CD4-positive, alpha-beta T cell treated with Interleukin-21 for 1 hour (primary cell): ENCODE measurements around the gene PNKP.

Source experiments
- DNase-seq: peaks from one replicate; pipeline ENCODE4 v3.0.0-alpha.2; 2020

The PNKP gene

GRCh38 chr19:49857061-49857837 is 10.1 kb downstream of the PNKP start:
- no peak for DNase-seq

- no peak for DNase-seq
Measured at GRCh38 chr19:49856574-49857021, 10.8 kb downstream of the PNKP start.

- DNase-seq: no peak
Measured at GRCh38 chr19:49855676-49856573, 11.5 kb downstream of the PNKP start.

GRCh38 chr19:49855277-49855675 is 12.1 kb downstream of the PNKP start:
- DNase-seq: no peak

- DNase-seq: no peak
Measured at GRCh38 chr19:49854378-49855263, 12.8 kb downstream of the PNKP start.

- DNase-seq: no peak
Measured at GRCh38 chr19:49853852-49854377, 13.5 kb downstream of the PNKP start.

GRCh38 chr19:49852631-49853126 is 14.7 kb downstream of the PNKP start:
- DNase-seq: no peak

GRCh38 chr19:49851456-49852259 is 15.7 kb downstream of the PNKP start:
- peak; percentile 46 for DNase-seq

GRCh38 chr19:49850487-49851342 is 16.7 kb downstream of the PNKP start, which contains the start of gene PTOV1:
Gene PTOV1 (plus strand): TSS chr19:49851159.
- peak; percentile 90 for DNase-seq

- no peak for DNase-seq
Measured at GRCh38 chr19:49850221-49850486, 17.2 kb downstream of the PNKP start.

- no peak for DNase-seq
Measured at GRCh38 chr19:49849433-49850220, 17.7 kb downstream of the PNKP start.

GRCh38 chr19:49848938-49849337 is 18.4 kb downstream of the PNKP start:
- no peak for DNase-seq

- peak; percentile 46 for DNase-seq
Measured at GRCh38 chr19:49847731-49848696, 19.4 kb downstream of the PNKP start.

GRCh38 chr19:49846408-49846807 is 21.0 kb downstream of the PNKP start:
- DNase-seq: no peak

- no peak for DNase-seq
Measured at GRCh38 chr19:49845414-49845813, 22.0 kb downstream of the PNKP start.

- no peak for DNase-seq
Measured at GRCh38 chr19:49844138-49845095, 23.0 kb downstream of the PNKP start.

GRCh38 chr19:49843265-49843664 is 24.1 kb downstream of the PNKP start:
- DNase-seq: no peak
